Smooth muscle cell (in vitro differentiated cells): ENCODE measurements around the gene ASAP2. TPM values are rescaled to one million over a fixed set of nuclear protein-coding genes. Genes with fewer than 3 reads are reported as not detected.

Experiments used
- DNase-seq: peaks from one replicate; lab custom pipeline; 2025; ENCODE audit not compliant: unreplicated experiment; lab: John Stamatoyannopoulos, UW
- H2AFZ ChIP-seq: fragments of 200-600 bp; sonication (generic); 2 replicates; pipeline ENCODE4 v1.6.0; 2016; ENCODE audit warnings: antibody characterized with exemption, low read depth, mild to moderate bottlenecking
- H3F3A ChIP-seq: fragments of 200-600 bp; sonication (generic); 2 replicates; pipeline ENCODE4 v1.6.0; 2017; ENCODE audit warnings: antibody characterized with exemption, low read depth
- H3K27ac ChIP-seq: fragments of 200-600 bp; sonication (generic); 2 replicates; pipeline ENCODE4 v1.5.1; 2016; ENCODE audit warnings: low read depth, mild to moderate bottlenecking
- H3K27me3 ChIP-seq: fragments of 200-600 bp; sonication (generic); 2 replicates; pipeline ENCODE4 v1.6.1; 2016; ENCODE audit warnings: low read depth, mild to moderate bottlenecking
- H3K36me3 ChIP-seq: fragments of 200-600 bp; sonication (generic); 2 replicates; pipeline ENCODE4 v1.5.1; 2016; ENCODE audit warnings: low read depth
- H3K4me1 ChIP-seq: fragments of 200-600 bp; sonication (generic); 2 replicates; pipeline ENCODE4 v1.5.1; 2016; ENCODE audit warnings: low read depth
- H3K4me2 ChIP-seq: fragments of 200-600 bp; sonication (generic); 2 replicates; pipeline ENCODE4 v1.6.0; 2016; ENCODE audit warnings: mild to moderate bottlenecking
- H3K4me3 ChIP-seq: fragments of 200-600 bp; sonication (generic); 2 replicates; pipeline ENCODE4 v1.5.1; 2016; ENCODE audit warnings: mild to moderate bottlenecking
- H3K79me2 ChIP-seq: fragments of 200-600 bp; sonication (generic); 2 replicates; pipeline ENCODE4 v1.6.0; 2016; ENCODE audit warnings: low read depth, mild to moderate bottlenecking
- H3K9ac ChIP-seq: fragments of 200-600 bp; sonication (generic); 2 replicates; pipeline ENCODE4 v1.6.0; 2016; ENCODE audit warnings: low read depth
- H3K9me3 ChIP-seq: fragments of 200-600 bp; sonication (generic); replicated peaks from 2 replicates; pipeline ENCODE4 v1.5.1; 2016; ENCODE audit warnings: low read depth
- H4K20me1 ChIP-seq: fragments of 200-600 bp; sonication (generic); 2 replicates; pipeline ENCODE4 v1.6.0; 2016; ENCODE audit warnings: low read depth
- WGBS: methylation state at CpG from one replicate; pipeline ENCODE4 v1.1.7; 2016; ENCODE audit warnings: low lambda C conversion rate; 5-methylcytosine and 5-hydroxymethylcytosine counted together
- polyA plus RNA-seq: library from polyadenylated mRNA; unstranded; fragments of >200 nt; fragmentation: Nextera tagmentation; extraction: Ambion mirVana; gene quantifications from 2 replicates; pipeline ENCODE4 v1.2.1, GENCODE V29; 2016
- total RNA-seq: library from RNA; depleted of rRNA; stranded (reverse); fragments of >200 nt; gene quantifications from 2 replicates; pipeline ENCODE4 v1.2.3, GENCODE V29; 2014
- TF ChIP-seq, protein P1 (sequence below): fragments of 200-600 bp; sonication (generic); IDR thresholded peaks from 2 replicates; pipeline ENCODE4 v1.5.1; 2017; ENCODE audit warnings: borderline replicate concordance, mild to moderate bottlenecking, antibody characterized with exemption; ENCODE audit not compliant: insufficient read depth, poor library complexity, severe bottlenecking

Gene ASAP2
- total and polyA plus RNA-seq, 2 experiments from 2014 or later: 8.8 to 23.1 TPM

DNA sequence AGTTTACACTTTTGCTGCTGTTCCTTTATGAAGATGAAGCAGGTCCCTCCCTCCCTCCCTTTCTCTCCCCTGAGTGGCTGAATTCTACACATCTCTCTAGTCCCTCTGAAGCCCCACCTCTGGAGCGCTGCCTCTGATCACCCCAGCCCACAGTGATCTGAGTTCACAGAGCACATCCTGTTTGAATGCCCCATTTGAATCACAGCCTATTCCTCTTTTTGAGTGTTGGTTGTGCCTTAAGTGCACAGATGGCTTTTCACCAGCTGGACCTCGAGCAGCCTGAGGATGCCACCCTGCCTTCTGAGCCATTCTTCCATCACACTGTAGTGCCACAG, 129.6 kb downstream of the ASAP2 start:
- Histone ChIP-seq H3K9me3 (no peaks in the 10 kb centered on the region), H3F3A (peaks cover 6% of the 10 kb centered on the region), H3K79me2 (no peaks in the 10 kb centered on the region), H4K20me1 (no peaks in the 10 kb centered on the region), H3K27me3 (no peaks in the 10 kb centered on the region), H3K9ac (no peak overlapping the region), H2AFZ (no peak overlapping the region), H3K27ac (peak overlapping the region; percentile 49), H3K4me3 (no peak overlapping the region), H3K4me1 (no peaks in the 10 kb centered on the region), H3K4me2 (peak overlapping the region; percentile 42), H3K36me3 (no peaks in the 10 kb centered on the region)
- TF ChIP-seq, protein P1, sequence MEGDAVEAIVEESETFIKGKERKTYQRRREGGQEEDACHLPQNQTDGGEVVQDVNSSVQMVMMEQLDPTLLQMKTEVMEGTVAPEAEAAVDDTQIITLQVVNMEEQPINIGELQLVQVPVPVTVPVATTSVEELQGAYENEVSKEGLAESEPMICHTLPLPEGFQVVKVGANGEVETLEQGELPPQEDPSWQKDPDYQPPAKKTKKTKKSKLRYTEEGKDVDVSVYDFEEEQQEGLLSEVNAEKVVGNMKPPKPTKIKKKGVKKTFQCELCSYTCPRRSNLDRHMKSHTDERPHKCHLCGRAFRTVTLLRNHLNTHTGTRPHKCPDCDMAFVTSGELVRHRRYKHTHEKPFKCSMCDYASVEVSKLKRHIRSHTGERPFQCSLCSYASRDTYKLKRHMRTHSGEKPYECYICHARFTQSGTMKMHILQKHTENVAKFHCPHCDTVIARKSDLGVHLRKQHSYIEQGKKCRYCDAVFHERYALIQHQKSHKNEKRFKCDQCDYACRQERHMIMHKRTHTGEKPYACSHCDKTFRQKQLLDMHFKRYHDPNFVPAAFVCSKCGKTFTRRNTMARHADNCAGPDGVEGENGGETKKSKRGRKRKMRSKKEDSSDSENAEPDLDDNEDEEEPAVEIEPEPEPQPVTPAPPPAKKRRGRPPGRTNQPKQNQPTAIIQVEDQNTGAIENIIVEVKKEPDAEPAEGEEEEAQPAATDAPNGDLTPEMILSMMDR: no peak
- whole genome bisulfite sequencing: 86% methylated on average over 2 of the region's 2 CpGs
- no peak for DNase-seq

DNA sequence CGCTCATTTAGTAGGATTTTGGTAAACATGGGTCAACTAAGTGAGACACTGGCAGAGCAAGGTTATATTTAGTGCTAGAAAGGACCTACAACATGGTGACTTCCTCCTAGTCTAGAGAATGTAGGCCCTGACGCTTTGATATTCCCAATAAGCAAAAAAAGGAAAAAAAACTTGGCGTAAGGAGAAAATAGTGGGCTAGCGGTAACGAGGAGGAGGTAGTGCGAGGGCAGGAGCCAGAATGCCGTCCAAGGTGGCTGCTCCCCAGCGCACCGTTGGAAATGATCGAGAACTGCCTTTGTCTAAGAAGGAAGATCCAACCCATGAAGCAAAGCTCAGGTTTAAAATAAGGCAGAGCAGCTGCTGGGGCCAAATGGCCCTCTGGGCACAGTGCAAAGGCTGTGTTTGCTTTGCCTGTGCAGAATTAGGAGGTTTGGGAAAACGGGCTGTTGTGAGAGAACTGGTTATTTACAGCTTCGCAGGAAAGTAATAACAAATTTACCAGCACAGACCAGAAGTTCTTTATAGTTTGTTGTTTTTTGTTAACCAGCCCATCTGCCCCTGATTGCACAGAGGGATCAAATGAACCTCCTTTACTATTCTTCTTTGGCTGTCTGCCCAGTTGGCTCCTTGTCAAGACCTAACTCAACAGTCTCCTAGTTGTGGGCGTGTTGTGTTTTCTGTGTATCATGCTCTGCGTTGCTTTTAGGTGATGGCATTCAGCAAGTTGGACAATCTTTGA, 130.1 kb downstream of the ASAP2 start:
- Histone ChIP-seq H3K4me3 (no peak overlapping the region), H3K4me2 (peak overlapping the region; percentile 42), H3F3A (peaks cover 6% of the 10 kb centered on the region), H3K9ac (no peak overlapping the region), H3K27me3 (no peaks in the 10 kb centered on the region), H4K20me1 (no peaks in the 10 kb centered on the region), H3K27ac (peak overlapping the region; percentile 49), H3K36me3 (no peaks in the 10 kb centered on the region), H3K9me3 (no peaks in the 10 kb centered on the region), H3K4me1 (no peaks in the 10 kb centered on the region), H3K79me2 (no peaks in the 10 kb centered on the region), H2AFZ (no peak overlapping the region)
- TF ChIP-seq, protein P1: no peak
- no peak for DNase-seq
- WGBS: 77% methylated on average over 14 of the region's 14 CpGs

DNA sequence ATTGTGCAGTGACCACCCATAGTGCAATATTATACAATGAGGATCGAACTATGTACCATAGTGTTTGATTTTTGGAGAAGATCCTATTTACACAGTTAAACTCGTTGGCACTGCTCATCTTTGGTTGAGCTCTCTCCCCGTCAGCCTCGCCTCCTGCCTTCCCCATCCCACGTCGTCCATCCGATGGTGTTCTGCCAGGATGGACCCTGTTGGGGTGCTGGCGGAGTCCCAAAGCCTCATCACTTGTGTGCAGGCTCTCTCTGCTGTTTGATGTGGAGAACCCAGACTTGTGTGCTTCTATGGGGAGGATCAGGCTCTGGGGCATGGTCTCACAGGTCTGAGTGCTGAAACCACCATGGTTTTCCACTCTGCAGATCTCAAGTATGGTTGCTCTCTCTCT, 131.3 kb downstream of the ASAP2 start:
- TF ChIP-seq, protein P1: no peak
- H4K20me1 ChIP-seq: no peaks in the 10 kb centered on the region
- 96% methylated on average over 8 of the region's 8 CpGs for WGBS
- no peaks in the 10 kb centered on the region for H3K4me1 ChIP-seq
- H3K27me3 ChIP-seq: no peaks in the 10 kb centered on the region
- peaks cover 6% of the 10 kb centered on the region for H3F3A ChIP-seq
- no peak overlapping the region for H3K9ac ChIP-seq
- no peak for DNase-seq
- H3K27ac ChIP-seq: no peak overlapping the region
- no peaks in the 10 kb centered on the region for H3K9me3 ChIP-seq
- no peak overlapping the region for H3K4me3 ChIP-seq
- H3K36me3 ChIP-seq: no peaks in the 10 kb centered on the region
- H2AFZ ChIP-seq: no peak overlapping the region
- no peaks in the 10 kb centered on the region for H3K79me2 ChIP-seq
- no peak overlapping the region for H3K4me2 ChIP-seq

DNA sequence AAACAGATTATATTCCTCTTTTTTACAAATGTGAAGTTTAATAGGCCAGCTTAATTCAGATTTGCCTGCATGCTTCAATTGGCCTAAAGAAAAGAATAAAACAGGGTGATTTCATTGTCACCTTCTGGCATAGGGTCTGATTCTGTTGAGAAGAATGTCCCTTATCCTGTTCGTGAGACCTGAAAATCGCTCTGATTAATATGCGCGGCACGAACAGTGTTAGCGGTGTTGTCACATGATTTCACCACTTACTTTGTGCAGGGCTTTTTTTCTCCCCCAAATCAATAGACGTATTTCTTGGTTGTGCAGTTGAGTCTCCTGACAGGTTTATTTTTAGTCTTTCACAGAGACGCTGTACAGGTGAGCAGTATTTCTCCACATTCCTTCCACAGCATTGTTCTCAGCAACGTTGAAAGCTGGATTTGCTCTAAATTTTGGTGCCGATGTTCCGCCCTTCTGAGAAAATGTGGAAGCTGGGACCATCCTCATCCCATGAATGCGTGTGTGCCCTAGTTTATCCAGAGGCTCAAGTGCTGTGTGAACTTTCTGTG, 134.8 kb downstream of the ASAP2 start:
- 92% methylated on average over 12 of the region's 12 CpGs for WGBS
- TF ChIP-seq, protein P1: no peak

More for the DNA sequence above, 134.8 kb downstream of the ASAP2 start:
- no peaks in the 10 kb centered on the region for H3K36me3 ChIP-seq
- no peak for DNase-seq
- no peak overlapping the region for H2AFZ ChIP-seq
- no peak overlapping the region for H3K4me2 ChIP-seq
- no peaks in the 10 kb centered on the region for H3K9me3 ChIP-seq
- no peaks in the 10 kb centered on the region for H3K27me3 ChIP-seq
- no peak overlapping the region for H3K9ac ChIP-seq
- H3K4me1 ChIP-seq: no peaks in the 10 kb centered on the region
- peaks cover 3% of the 10 kb centered on the region for H3F3A ChIP-seq
- H3K79me2 ChIP-seq: no peaks in the 10 kb centered on the region
- H3K4me3 ChIP-seq: no peak overlapping the region
- H4K20me1 ChIP-seq: no peaks in the 10 kb centered on the region
- no peak overlapping the region for H3K27ac ChIP-seq
